Measurements from ENCODE around the gene RMRP. TPM values are rescaled to one million over a fixed set of nuclear protein-coding genes. Genes with fewer than 3 reads are reported as not detected.
A peak's percentile ranks its signal among the peaks of the same experiment; 100 is the strongest.
"Not testable (repeated sequence)": the region's sequence is repeated elsewhere in the genome, so short reads cannot be mapped to it uniquely, and the experiment has no call there.

The RMRP gene
- polyA plus RNA-seq, 3 donors from 2014 or later = 23.0 TPM; not detected in 2

DNA sequence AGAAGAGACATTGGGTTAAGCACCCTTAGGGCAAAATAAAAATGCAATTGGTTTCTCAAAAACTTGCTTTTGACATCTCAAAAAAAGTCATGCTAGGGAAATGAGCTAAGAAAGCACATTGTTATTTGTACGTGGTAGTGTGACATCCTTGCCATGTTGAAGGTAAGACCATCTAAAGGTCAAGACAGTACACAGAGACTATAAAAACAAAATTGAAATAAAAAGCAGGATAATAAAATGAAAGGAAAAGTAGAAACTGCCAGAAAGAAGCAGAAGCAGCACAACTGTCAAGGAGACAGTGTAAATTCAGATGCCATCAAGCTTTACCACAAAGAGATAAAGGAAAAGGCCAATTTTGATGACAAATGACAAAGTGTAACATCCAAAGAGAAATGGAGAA, 18.6 kb downstream of the RMRP start:
- H3K4me3 Mint-ChIP-seq = peak overlapping the region; percentile 59 to 91 (median 75)
- peaks cover 77 to 89% of the 10 kb centered on the region in 2 donors for H3K4me1 Mint-ChIP-seq

DNA sequence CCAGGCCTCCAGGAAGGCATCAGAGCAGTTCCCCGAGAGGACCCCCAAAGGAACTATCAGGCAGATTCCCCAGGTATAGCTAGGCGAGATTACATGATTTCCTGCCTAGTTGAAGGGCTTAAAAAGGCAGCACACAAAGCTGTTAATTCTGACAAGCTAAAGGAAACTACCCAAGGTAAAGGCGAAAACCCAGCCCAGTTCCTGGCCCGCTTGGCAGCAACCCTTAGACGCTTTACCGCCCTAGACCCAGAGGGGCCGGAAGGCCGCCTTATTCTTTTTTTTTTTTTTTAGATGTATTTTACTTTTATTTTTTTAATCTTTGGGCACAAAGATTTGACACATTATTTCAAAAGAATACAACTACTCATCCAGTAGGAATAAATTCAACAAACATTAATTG, 19.1 kb downstream of the RMRP start:
- peaks cover 77 to 87% of the 10 kb centered on the region in 2 donors for H3K4me1 Mint-ChIP-seq
- H3K9me3 Mint-ChIP-seq; H3K27me3 Mint-ChIP-seq (ENCODE audit: low read depth in 3 of 3): not testable (repeated sequence)
- peak overlapping the region; percentile 59 to 91 (median 75) for H3K4me3 Mint-ChIP-seq
- DNase-seq = peak; percentile 64 to 68 (median 68)
- H3K36me3 Mint-ChIP-seq = peaks cover 10 to 16% (median 11%) of the 10 kb centered on the region in 3 donors
- peak overlapping the region; percentile 95 to 98 (median 97) for H3K27ac Mint-ChIP-seq

More for the DNA sequence above, 18.6 kb downstream of the RMRP start:
- H3K27ac Mint-ChIP-seq = peak overlapping the region; percentile 95 to 98 (median 97)
- H3K36me3 Mint-ChIP-seq = peaks cover 10 to 12% (median 12%) of the 10 kb centered on the region in 3 donors
- H3K27me3 Mint-ChIP-seq (ENCODE audit: low read depth in 3 of 3); H3K9me3 Mint-ChIP-seq: not testable (repeated sequence)
- DNase-seq = peak in 1 of 3 donors; percentile 28

DNA sequence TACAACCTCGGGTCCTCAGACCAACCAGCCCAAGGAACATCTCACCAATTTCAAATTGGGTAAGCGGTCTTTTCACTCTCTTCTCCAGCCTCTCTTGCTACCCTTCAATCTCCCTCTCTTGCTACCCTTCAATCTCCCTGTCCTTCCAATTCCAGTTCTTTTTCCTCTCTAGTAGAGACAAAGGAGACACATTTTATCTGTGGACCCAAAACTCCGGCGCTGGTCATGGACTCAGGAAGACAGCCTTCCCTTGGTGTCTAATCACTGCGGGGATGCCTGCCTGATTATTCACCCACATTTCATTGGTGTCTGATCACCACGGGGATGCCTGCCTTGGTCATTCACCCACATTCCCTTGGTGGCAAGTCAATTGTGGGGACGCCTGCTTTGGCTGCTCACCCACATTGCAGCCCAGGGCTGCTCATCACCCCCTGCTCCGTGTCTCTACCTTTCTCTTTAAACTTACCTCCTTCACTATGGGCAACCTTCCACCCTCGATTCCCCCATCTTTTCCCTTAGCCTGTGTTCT, 20.3 kb downstream of the RMRP start:
- H3K36me3 Mint-ChIP-seq = peaks cover 6 to 22% (median 11%) of the 10 kb centered on the region in 3 donors
- H3K4me1 Mint-ChIP-seq = peaks cover 71 to 76% of the 10 kb centered on the region in 2 donors
- not testable (repeated sequence) for H3K9me3 Mint-ChIP-seq; H3K27me3 Mint-ChIP-seq (ENCODE audit: low read depth in 3 of 3); DNase-seq
- H3K4me3 Mint-ChIP-seq = peak overlapping the region; percentile 71 to 91 (median 76)
- peak overlapping the region; percentile 95 to 98 (median 97) for H3K27ac Mint-ChIP-seq

DNA sequence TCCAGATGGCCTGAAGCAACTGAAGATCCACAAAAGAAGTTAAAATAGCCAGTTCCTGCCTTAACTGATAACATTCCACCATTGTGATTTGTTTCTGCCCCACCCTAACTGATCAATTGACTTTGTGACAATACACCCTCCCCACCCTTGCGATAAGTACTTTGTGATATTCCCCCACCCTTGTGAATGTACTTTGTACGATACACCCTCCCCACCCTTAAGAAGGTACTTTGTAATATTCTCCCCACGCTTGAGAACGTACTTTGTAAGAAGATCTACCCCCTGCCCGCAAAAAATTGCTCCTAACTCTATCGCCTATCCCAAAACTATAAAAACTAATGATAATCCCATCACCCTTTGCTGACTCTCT, 21.0 kb downstream of the RMRP start:
- H3K9me3 Mint-ChIP-seq; H3K27me3 Mint-ChIP-seq (ENCODE audit: low read depth in 3 of 3); DNase-seq: not testable (repeated sequence)
- H3K4me1 Mint-ChIP-seq = peaks cover 71 to 75% of the 10 kb centered on the region in 2 donors
- peaks cover 6 to 22% (median 11%) of the 10 kb centered on the region in 3 donors for H3K36me3 Mint-ChIP-seq
- peak overlapping the region; percentile 95 to 98 (median 97) for H3K27ac Mint-ChIP-seq
- peak overlapping the region; percentile 71 to 91 (median 76) for H3K4me3 Mint-ChIP-seq

DNA sequence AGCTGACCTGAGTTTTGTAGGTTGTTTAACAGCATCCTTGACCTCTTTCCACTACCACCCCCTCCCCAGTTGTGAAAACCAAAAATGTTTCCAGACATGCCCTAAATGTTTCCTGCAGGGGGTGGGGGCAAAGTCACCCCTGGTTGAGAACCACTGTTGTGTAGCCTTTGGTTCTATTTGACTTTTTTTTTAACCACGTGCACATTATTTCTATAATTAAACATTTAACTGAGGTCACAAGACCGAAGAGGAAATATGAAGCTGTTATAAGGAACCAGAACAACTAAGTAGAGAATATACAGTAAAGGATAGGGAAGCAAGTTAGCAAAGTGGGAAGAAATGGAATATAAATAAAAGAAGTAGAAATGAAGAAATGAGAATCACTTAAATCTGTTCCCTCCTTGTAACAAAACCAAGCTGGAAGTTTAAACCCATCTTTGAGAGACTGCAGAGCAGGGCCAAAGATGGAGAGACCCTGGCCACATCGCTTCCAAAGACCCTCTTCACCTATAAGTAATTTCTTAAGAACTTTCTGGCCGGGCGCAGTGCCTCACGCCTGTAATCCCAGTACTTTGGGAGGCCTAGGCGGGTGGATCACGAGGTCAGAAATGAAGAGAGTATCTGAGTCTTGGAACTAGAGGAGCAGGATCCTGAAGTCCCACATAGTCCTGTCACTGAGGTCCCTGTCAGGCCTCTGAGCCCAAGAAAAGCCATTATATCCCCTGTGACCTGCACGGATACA, 21.5 kb downstream of the RMRP start:
- H3K9me3 Mint-ChIP-seq = no peaks in the 10 kb centered on the region
- peak overlapping the region; percentile 71 to 91 (median 76) for H3K4me3 Mint-ChIP-seq
- H3K36me3 Mint-ChIP-seq = peaks cover 6 to 22% (median 11%) of the 10 kb centered on the region in 3 donors
- H3K4me1 Mint-ChIP-seq = peaks cover 65 to 69% of the 10 kb centered on the region in 2 donors
- H3K27me3 Mint-ChIP-seq (ENCODE audit: low read depth in 3 of 3) = peaks cover 0 to 3% (median 0%) of the 10 kb centered on the region in 3 donors
- peak overlapping the region; percentile 95 to 98 (median 97) for H3K27ac Mint-ChIP-seq
- DNase-seq = peak in 2 of 3 donors; percentile 26 to 28

DNA sequence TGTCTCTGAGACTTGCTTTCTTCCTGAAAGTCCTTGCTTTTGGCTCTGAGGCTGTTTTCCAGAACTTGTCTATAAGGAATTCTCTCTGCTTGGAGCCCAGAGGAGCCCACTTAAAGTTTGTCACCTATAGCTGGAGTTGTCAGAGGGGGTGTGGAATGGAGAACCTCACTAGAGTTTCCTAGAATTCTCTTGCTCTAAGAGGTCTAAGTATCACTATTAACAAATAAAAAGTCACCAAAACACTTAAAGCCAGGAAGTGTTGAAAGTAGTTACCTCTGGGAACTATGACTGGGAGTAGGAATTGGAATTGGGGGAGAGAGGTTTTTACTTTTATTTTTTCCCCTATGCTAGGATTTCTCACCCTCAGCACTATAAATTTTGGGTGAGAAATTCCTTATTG, 22.1 kb downstream of the RMRP start:
- Mint-ChIP-seq H3K36me3 (peaks cover 4 to 22% (median 7%) of the 10 kb centered on the region in 3 donors), H3K4me3 (peak overlapping the region; percentile 71 to 91 (median 76)), H3K27me3 (ENCODE audit: low read depth in 3 of 3) (peaks cover 0 to 3% (median 0%) of the 10 kb centered on the region in 3 donors), H3K9me3 (no peaks in the 10 kb centered on the region), H3K4me1 (peaks cover 60 to 63% of the 10 kb centered on the region in 2 donors), H3K27ac (peak overlapping the region; percentile 95 to 98 (median 97))
- no peak for DNase-seq

DNA sequence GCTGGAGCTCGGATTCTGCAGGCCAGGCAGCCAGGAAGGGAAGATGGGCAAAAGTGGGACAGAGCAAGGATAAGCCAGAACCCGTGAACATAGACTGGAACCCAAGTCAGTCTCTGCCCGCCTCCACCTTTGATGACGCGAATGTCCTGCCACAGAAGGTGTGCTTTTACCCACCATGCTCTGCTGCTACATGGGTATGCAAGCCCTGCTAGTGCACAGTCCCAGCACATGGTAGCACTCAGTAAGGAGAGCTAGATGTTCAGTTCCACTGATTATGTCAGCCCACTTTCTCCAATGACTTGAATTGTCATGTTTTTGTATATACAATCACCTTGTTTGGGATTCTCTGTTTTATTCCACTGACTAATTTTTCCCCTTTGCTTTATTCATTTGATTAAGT, 28.2 kb downstream of the RMRP start:
- H3K27ac Mint-ChIP-seq = peak overlapping the region in 1 of 6 donors; percentile 16
- H3K4me3 Mint-ChIP-seq = no peak overlapping the region
- peaks cover 4 to 15% of the 10 kb centered on the region in 2 donors for H3K4me1 Mint-ChIP-seq
- peaks cover 0 to 1% (median 0%) of the 10 kb centered on the region in 3 donors for H3K27me3 Mint-ChIP-seq (ENCODE audit: low read depth in 3 of 3)
- H3K9me3 Mint-ChIP-seq = no peaks in the 10 kb centered on the region
- peaks cover 0 to 16% (median 0%) of the 10 kb centered on the region in 3 donors for H3K36me3 Mint-ChIP-seq
- DNase-seq = no peak

DNA sequence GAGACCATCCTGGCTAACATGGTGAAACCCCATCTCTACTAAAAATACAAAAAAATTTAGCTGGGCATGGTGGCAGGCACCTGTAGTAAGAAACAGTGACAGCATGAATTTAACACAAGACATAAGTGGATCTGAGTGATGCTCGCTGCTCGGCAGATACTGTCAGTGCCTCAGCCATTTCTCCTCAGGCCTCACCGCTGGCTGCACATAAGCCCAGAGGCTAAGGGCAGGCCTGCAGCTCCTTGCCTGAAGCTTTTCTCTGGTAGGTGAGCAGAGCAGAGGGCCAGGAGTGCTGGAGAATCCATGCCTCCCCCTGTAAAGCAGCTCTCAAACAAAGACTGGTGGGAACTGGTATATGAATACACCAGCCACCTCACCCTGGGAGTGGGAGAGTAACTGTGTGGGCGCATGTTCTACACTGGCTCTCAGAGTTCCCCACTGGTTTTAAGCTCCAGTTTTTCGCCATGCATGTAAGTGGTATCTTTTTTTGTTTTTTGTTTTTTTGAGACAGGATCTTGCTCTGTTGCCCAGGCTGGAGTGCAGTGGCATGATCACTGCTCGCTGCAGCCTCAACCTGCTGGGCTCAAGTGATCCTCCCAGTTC, 29.3 kb downstream of the RMRP start:
- peaks cover 3 to 13% of the 10 kb centered on the region in 2 donors for H3K4me1 Mint-ChIP-seq
- H3K4me3 Mint-ChIP-seq = no peak overlapping the region
- no peaks in the 10 kb centered on the region for H3K9me3 Mint-ChIP-seq
- H3K27me3 Mint-ChIP-seq (ENCODE audit: low read depth in 3 of 3) = peaks cover 0 to 1% (median 0%) of the 10 kb centered on the region in 3 donors
- H3K27ac Mint-ChIP-seq = no peak overlapping the region
- no peak for DNase-seq
- peaks cover 0 to 10% (median 0%) of the 10 kb centered on the region in 3 donors for H3K36me3 Mint-ChIP-seq

DNA sequence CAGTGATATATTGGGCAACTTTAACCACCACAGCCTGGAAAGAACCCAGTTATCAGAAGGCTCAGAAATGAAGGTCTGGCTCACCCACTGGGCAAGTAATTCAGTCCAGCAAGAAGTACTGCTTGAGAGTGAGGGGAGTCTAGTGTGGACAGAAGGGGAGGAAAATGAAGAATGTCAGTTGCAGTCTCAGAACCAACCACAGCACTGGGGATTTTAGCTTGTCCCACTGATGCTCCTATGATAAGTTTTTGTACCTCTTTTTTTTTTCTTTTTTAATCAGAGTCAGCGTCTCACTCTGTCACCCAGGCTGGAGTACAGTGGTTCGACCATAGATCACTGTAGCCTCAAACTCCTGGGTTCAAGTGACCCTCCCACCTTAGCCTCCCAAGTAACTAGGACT, 30.2 kb downstream of the RMRP start:
- H3K4me3 Mint-ChIP-seq = no peak overlapping the region
- peak overlapping the region in 2 of 6 donors; percentile 30 to 50 for H3K27ac Mint-ChIP-seq

DNA sequence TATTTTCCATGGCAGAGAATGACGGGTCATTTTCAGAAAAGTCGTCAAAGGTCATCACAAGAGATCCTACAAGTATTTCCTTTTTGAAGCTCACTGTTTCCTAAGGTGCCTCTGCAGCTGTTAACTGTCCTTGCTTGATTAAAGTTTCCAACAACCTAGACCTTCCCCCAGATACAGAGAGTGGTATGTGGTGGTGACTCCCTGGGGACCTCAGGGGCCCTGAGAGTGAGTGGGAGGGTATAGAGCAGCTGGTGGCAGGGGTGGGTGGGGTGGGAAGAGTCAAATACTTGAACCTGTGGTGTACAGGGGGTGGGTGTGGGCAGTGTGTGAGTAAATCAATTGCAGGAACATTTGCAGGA, 38.0 kb downstream of the RMRP start:
- H3K9me3 Mint-ChIP-seq = no peaks in the 10 kb centered on the region
- H3K4me3 Mint-ChIP-seq = peak overlapping the region; percentile 89 to 93 (median 90)
- DNase-seq = no peak
- H3K27me3 Mint-ChIP-seq (ENCODE audit: low read depth in 3 of 3) = peaks cover 8 to 26% (median 25%) of the 10 kb centered on the region in 3 donors
- peak overlapping the region; percentile 92 to 100 (median 99) for H3K27ac Mint-ChIP-seq
- H3K4me1 Mint-ChIP-seq = peaks cover 66 to 73% of the 10 kb centered on the region in 2 donors
- H3K36me3 Mint-ChIP-seq = peaks cover 0 to 2% (median 0%) of the 10 kb centered on the region in 3 donors

More for the DNA sequence above, 30.2 kb downstream of the RMRP start:
- Mint-ChIP-seq H3K27me3 (ENCODE audit: low read depth in 3 of 3) (peaks cover 0 to 1% (median 0%) of the 10 kb centered on the region in 3 donors), H3K9me3 (no peaks in the 10 kb centered on the region), H3K36me3 (peaks cover 0 to 6% (median 0%) of the 10 kb centered on the region in 3 donors), H3K4me1 (peaks cover 3 to 13% of the 10 kb centered on the region in 2 donors)
- DNase-seq = no peak

DNA sequence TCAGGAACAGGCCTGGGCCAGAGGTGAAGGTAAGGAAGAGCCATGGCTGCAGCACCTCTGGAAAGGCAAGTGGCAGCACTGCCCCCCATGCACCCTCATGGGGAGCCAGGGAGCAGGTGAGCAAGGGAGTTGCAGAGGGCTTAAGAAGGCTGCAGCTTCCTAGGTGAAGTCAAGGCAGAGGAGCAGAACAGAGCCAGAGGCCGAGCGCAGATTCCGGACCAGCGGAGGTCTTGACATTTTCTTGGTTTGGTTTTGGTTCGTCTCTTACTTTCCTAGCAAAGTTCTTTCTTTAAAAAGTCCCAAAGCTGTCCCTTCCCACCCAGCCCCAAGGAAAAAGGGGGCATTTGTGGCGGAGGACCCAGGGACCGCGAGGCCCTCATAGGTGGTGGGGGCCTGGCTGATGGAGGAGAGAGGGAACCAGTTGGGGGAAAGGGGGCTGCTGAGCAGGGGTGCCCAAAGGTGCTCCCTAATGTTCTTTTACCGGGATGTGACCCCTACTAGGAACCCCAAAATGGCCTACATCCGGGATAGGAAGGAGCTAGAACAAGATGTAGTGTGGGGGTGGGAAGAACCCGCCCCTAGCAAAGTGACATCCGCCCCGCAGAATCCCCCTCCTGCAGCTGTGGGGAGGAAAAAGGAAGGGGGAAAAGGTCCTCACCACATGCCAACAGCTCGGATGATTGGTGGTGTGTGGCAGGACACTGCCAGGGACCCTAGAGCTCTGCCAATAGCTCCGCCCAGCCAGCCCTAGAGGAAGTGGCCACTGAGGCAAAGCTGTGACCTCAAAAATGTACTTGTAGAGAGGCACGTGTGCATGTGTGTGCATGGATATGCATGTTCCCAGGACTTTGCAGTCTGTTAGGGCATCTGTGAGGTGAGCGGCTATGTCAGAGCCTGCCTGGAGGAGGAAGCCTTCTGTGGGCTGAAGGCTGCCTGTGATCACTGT, 38.7 kb downstream of the RMRP start:
- peaks cover 0 to 8% (median 0%) of the 10 kb centered on the region in 3 donors for H3K36me3 Mint-ChIP-seq
- H3K4me1 Mint-ChIP-seq = peaks cover 68 to 71% of the 10 kb centered on the region in 2 donors
- no peaks in the 10 kb centered on the region for H3K9me3 Mint-ChIP-seq
- peak overlapping the region; percentile 92 to 100 (median 99) for H3K27ac Mint-ChIP-seq
- H3K4me3 Mint-ChIP-seq = peak overlapping the region; percentile 89 to 93 (median 90)
- peaks cover 8 to 26% (median 25%) of the 10 kb centered on the region in 3 donors for H3K27me3 Mint-ChIP-seq (ENCODE audit: low read depth in 3 of 3)
- DNase-seq = peak; percentile 86 to 89 (median 87)

DNA sequence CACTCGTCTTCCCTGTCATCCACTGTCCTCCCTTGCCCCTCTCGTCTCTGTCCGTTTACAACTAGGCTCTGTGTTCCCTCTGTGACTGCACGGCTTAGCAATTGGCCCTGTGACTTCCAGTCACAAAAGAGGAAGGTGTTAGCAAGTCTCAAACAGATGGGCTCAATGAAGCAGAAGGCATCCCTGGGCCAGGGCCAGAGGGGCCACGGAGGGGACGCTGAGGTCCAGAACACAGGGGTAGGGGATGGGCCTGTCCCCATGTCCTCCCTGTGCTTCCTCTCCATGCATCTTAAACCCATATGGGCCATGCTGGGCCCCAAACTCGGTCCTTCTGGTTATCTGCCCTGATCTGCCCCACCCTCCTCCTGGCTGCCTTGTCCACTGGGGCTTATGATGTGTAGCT, 39.5 kb downstream of the RMRP start, which contains the start of gene CD72:
Gene CD72, minus strand, starts transcription at position 89 of the 403 bp plus-strand sequence. CDS start 110 bp downstream, outside the sequence.
- Mint-ChIP-seq H3K9me3 (peaks cover 0 to 2% (median 0%) of the 10 kb centered on the region in 6 donors), H3K36me3 (peaks cover 0 to 9% (median 0%) of the 10 kb centered on the region in 3 donors), H3K4me1 (peaks cover 68 to 71% of the 10 kb centered on the region in 2 donors), H3K4me3 (peak within 1 kb of the TSS; percentile 89 to 93 (median 90)), H3K27ac (peak within 1 kb of the TSS; percentile 92 to 100 (median 99)), H3K27me3 (ENCODE audit: low read depth in 3 of 3) (peaks cover 8 to 26% (median 24%) of the 10 kb centered on the region in 3 donors)
- DNase-seq = no peak
